Measurements from ENCODE around the gene CHD2.

CHD2 gene

GRCh38 chr15:93068581-93069199 is 168.6 kb downstream of the CHD2 start:
- no peak for DNase-seq (ENCODE audit: low read depth)

DNA sequence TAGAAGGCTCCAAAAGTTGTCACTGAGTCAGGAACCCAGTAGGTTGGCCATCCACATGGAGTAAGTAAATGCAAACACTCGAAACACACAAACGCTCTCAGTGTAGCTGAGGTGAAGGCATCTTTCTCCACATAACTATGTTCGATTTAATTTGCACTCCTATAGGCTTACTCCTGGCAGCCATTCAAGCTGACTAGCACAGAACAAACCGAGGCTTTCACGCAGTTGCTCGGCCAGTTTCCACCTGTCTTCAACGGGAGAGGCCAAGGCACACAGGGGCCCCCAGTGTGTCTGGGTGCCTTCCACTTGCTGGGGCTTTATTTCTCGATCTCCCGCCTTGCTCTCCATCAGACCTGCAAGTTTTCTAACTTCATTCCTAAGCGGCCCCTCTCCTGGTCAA is 170.0 kb downstream of the CHD2 start:
- no peak for DNase-seq (ENCODE audit: low read depth)

- DNase-seq (ENCODE audit: low read depth), result no peak
Measured at GRCh38 chr15:93070551-93071296, 170.6 kb downstream of the CHD2 start.

GRCh38 chr15:93071469-93071936 is 171.4 kb downstream of the CHD2 start:
- no peak for DNase-seq (ENCODE audit: low read depth)

DNA sequence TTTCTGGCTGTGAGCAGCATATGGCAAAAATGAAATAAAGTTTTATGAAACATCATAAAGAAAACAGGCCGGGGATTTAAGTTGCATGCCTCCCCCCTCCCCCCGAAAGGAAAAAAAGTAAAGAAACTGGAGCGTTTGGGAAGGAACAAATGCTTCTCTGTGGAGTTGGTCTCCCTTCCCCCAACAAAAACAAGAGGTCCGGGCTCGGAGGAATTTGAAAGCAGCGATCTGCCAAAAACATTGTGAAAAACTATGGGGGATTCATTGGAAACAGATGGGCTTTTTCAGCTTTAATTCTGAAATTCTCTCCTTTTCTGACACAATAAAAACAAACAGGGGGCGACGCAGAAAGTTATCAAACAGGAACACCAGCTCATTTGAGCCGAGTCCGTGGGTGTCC is 171.9 kb downstream of the CHD2 start:
- DNase-seq (ENCODE audit: low read depth), result peak; percentile 71

GRCh38 chr15:93072411-93073394 is 172.6 kb downstream of the CHD2 start:
- DNase-seq (ENCODE audit: low read depth), result peak; percentile 72

GRCh38 chr15:93073465-93073952 is 173.4 kb downstream of the CHD2 start:
- DNase-seq (ENCODE audit: low read depth), result no peak

GRCh38 chr15:93074599-93074998 is 174.5 kb downstream of the CHD2 start:
- no peak for DNase-seq (ENCODE audit: low read depth)

DNA sequence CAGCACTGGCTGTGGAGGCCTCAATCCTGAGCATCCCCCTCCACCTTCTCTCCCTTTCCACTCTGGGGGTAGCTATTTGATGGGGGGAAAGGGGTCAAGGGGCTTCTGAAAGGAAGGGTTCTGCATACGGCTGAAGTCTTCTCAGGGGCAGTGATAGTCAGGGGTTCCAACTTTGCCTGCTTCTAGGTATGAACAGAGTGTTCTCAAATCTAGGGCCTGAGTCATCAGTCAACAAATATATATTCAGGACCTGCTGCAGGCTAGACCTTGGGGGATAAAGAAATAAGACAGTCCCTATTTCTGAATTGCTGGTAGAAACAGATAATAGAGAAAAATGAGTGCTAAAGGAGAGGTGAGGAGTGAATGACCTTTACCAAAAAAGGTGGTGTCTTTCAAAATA is 176.1 kb downstream of the CHD2 start:
- DNase-seq (ENCODE audit: low read depth), result no peak

GRCh38 chr15:93076875-93077274 is 176.8 kb downstream of the CHD2 start:
- DNase-seq (ENCODE audit: low read depth), result no peak

Measured in EH (cell line).